Right lobe of liver (tissue), 6 donors: ENCODE measurements around the gene TSPAN12. TPM values are rescaled to one million over a fixed set of nuclear protein-coding genes. Genes with fewer than 3 reads are reported as not detected.

Source experiments
- ATAC-seq, 4 donors: fragments of 200-7000 bp; cut with Tn5 transposase; one replicate each; pipeline ENCODE4 v1.9.1; 2020; ENCODE audit warnings: mild to moderate bottlenecking in 4 of 4, moderate library complexity in 4 of 4
- DNase-seq, 3 donors: peaks; one replicate each; pipeline ENCODE4 v3.0.0-alpha.2; 2020
- H3K27ac ChIP-seq, 3 donors: fragments of 200-600 bp; one replicate each; pipeline ENCODE4 v1.8.0; 2022
- H3K27me3 ChIP-seq, 2 donors: fragments of 200-600 bp; one replicate each; pipeline ENCODE4 v1.8.0; 2022
- H3K36me3 ChIP-seq, 4 donors: fragments of 200-600 bp; sonication (generic) in 1 of 4; one replicate each; pipeline versions ENCODE4 v1.5.1 to v1.8.0; 2017 to 2022; ENCODE audit warnings: control low read depth in 1 of 4
- H3K4me1 ChIP-seq, 4 donors: fragments of 200-600 bp; sonication (generic) in 1 of 4; one replicate each; pipeline versions ENCODE4 v1.5.1 to v1.8.0; 2017 to 2022; ENCODE audit warnings: control low read depth in 1 of 4
- H3K4me3 ChIP-seq, 3 donors: fragments of 200-600 bp; one replicate each; pipeline ENCODE4 v1.8.0; 2022
- H3K9me3 ChIP-seq, 4 donors: fragments of 200-600 bp; sonication (generic) in 1 of 4; one replicate each; pipeline versions ENCODE4 v1.5.1 to v1.8.0; 2017 to 2022; ENCODE audit warnings: control low read depth in 1 of 4
- CTCF ChIP-seq, 4 donors: fragments of 200-600 bp in 3 of 4; fragments of 450-650 bp in 1 of 4; IDR thresholded peaks; one replicate each; pipeline versions ENCODE4 v1.5.1 to v1.8.0; 2016 to 2022; ENCODE audit warnings: antibody characterized with exemption in 4 of 4, mild to moderate bottlenecking in 2 of 4
- POLR2A ChIP-seq: fragments of 450-650 bp; IDR thresholded peaks from one replicate; pipeline ENCODE4 v1.6.1; 2017; ENCODE audit warnings: antibody characterized with exemption, mild to moderate bottlenecking
- WGBS: methylation state at CpG from one replicate; pipeline ENCODE4 v1.1.6; 2018; ENCODE audit warnings: low coverage, low lambda C conversion rate; ENCODE audit not compliant: insufficient coverage; ENCODE audit errors: missing lambda C conversion rate; 5-methylcytosine and 5-hydroxymethylcytosine counted together
- intact Hi-C, 2 donors: fragments of 100-400 bp; cut with DNase I; formaldehyde crosslinking; loops; one replicate each; pipeline versions ENCODE4 v1.11.2 to v1.14.1; 2022
- total RNA-seq, 6 experiments: library from RNA; depleted of rRNA in 2 of 6; stranded (reverse); fragments of >200 nt in 2 of 6; fragmentation: NEBNext Ultra II Directional in 3 of 6; extraction: Animal tissue kit (Norgen Biotek cat#: 25700) in 3 of 6; gene quantifications; one replicate each; pipeline versions ENCODE4 v1.1.0 to v1.2.4, GENCODE V29; 2016 to 2023
- donor health status: DM: no; HTN: yes; CAD: no.
- donor health status: DM: no; HTN: no; CAD: no.
- donor health status: DM: no; HTN: no; CAD: no.
- donor health status: DM: no; HTN: yes; CAD: no.
- donor health status: DM: no; HTN: yes; CAD: no.

Gene TSPAN12
- total RNA-seq, 6 experiments from 2014 or later, result 10.7 to 14.4 (median 12.6) TPM

GRCh38 chr7:120813546-120814252, 44.2 kb downstream of the TSPAN12 start:
- Histone ChIP-seq H3K4me1 (no peaks in the 10 kb centered on the region), H3K27ac (no peak overlapping the region), H3K9me3 (no peaks in the 10 kb centered on the region), H3K27me3 (no peaks in the 10 kb centered on the region), H3K4me3 (no peak overlapping the region), H3K36me3 (no peaks in the 10 kb centered on the region)
- 91% methylated on average over 3 of the region's 4 CpGs for WGBS
- TF ChIP-seq CTCF (IDR thresholded peaks at IDR 0.05), result no peak
- no peak for TF ChIP-seq POLR2A
- DNase-seq, result no peak
- intact Hi-C loops, result no loop called here
- ATAC-seq, result no peak

- DNase-seq (no peak), ATAC-seq (peak in 1 of 4 donors; percentile 36)
- Histone ChIP-seq H3K27ac (no peak overlapping the region), H3K27me3 (no peaks in the 10 kb centered on the region), H3K36me3 (no peaks in the 10 kb centered on the region), H3K9me3 (no peaks in the 10 kb centered on the region), H3K4me1 (no peaks in the 10 kb centered on the region), H3K4me3 (no peak overlapping the region)
- TF ChIP-seq CTCF (IDR thresholded peaks at IDR 0.05) (no peak), POLR2A (no peak)
- intact Hi-C loops, result no loop called here
Measured at GRCh38 chr7:120813089-120813488, 44.9 kb downstream of the TSPAN12 start.

GRCh38 chr7:120809260-120809659, 48.7 kb downstream of the TSPAN12 start:
- TF ChIP-seq CTCF (IDR thresholded peaks at IDR 0.05), result no peak
- TF ChIP-seq POLR2A, result no peak
- WGBS, result 84% methylated on average over 3 of the region's 3 CpGs
- no peak overlapping the region for H3K27ac ChIP-seq

GRCh38 chr7:120807390-120807789, 50.6 kb downstream of the TSPAN12 start:
- no peaks in the 10 kb centered on the region for H3K27me3 ChIP-seq
- no peaks in the 10 kb centered on the region for H3K4me1 ChIP-seq
- DNase-seq (peak in 1 of 3 donors; percentile 46), ATAC-seq (peak; percentile 85 to 92 (median 90))
- no peaks in the 10 kb centered on the region for H3K36me3 ChIP-seq
- intact Hi-C loops, result no loop called here
- no peak for TF ChIP-seq CTCF (IDR thresholded peaks at IDR 0.05)
- TF ChIP-seq POLR2A, result no peak
- H3K9me3 ChIP-seq, result no peaks in the 10 kb centered on the region
- H3K27ac ChIP-seq, result no peak overlapping the region
- no peak overlapping the region for H3K4me3 ChIP-seq
- 32% methylated on average over 2 of the region's 2 CpGs for WGBS

More at GRCh38 chr7:120809260-120809659, 48.7 kb downstream of the TSPAN12 start:
- H3K4me3 ChIP-seq, result no peak overlapping the region
- DNase-seq (no peak), ATAC-seq (no peak)
- no peaks in the 10 kb centered on the region for H3K36me3 ChIP-seq
- intact Hi-C loops, result no loop called here
- no peaks in the 10 kb centered on the region for H3K27me3 ChIP-seq
- no peaks in the 10 kb centered on the region for H3K4me1 ChIP-seq
- no peaks in the 10 kb centered on the region for H3K9me3 ChIP-seq
